ENCODE data around the gene LRBA.

GRCh38 chr4:150253416-150253815 lies 761.7 kb downstream of the LRBA start:
- TF ChIP-seq CTCF (IDR thresholded peaks at IDR 0.05) (no peak), POLR2AphosphoS5 (IDR thresholded peaks at IDR 0.05) (no peak), POLR2A (IDR thresholded peaks at IDR 0.05) (no peak)
